HCT116 (cell line): ENCODE results near the gene MSI2.

Source experiments
- CBX3 ChIP-seq: IDR thresholded peaks from 2 replicates; pipeline ENCODE4 v1.6.1; 2012; ENCODE audit warnings: low read depth
- EZH2 ChIP-seq: fragments of 200-600 bp; sonication (generic); IDR thresholded peaks from 2 replicates; pipeline ENCODE4 v1.6.1; 2017; ENCODE audit warnings: antibody characterized with exemption, mixed run types
- EZH2phosphoT487 ChIP-seq: fragments of 200-600 bp; IDR thresholded peaks from 2 replicates; pipeline ENCODE4 v1.6.1; 2018; ENCODE audit warnings: antibody characterized with exemption, borderline replicate concordance
- POLR2A ChIP-seq: IDR thresholded peaks from 2 replicates; pipeline ENCODE4 v1.7.0; 2011; ENCODE audit warnings: borderline replicate concordance; ENCODE audit not compliant: insufficient read depth, insufficient read length; ENCODE audit errors: extremely low read depth
- RAD21 ChIP-seq: IDR thresholded peaks from 2 replicates; pipeline ENCODE4 v1.6.1; 2012; ENCODE audit warnings: low read depth, mild to moderate bottlenecking
- TCF7L2 ChIP-seq: IDR thresholded peaks from 2 replicates; pipeline ENCODE4 v1.7.0; 2011; ENCODE audit warnings: borderline replicate concordance, inconsistent platforms; ENCODE audit not compliant: insufficient read depth, insufficient read length; ENCODE audit errors: extremely low read depth
- ZNF274 ChIP-seq: fragments of 200-500 bp; sonication (Bioruptor generic); IDR thresholded peaks from 2 replicates; pipeline ENCODE4 v1.6.1; 2014; ENCODE audit warnings: mild to moderate bottlenecking, low read depth, low read length, inconsistent platforms
- TF ChIP-seq, protein P1 (sequence below), 3 experiments: fragments of 200-600 bp in 1 of 3; sonication (generic) in 1 of 3; IDR thresholded peaks in 2 of 3; conservative IDR thresholded peaks in 1 of 3; 2 replicates each; pipeline ENCODE4 v1.5.1; 2012 to 2017; ENCODE audit warnings: low read depth in 2 of 3, low read length in 2 of 3, antibody characterized with exemption in 1 of 3, borderline replicate concordance in 1 of 3, control low read depth in 1 of 3, mild to moderate bottlenecking in 1 of 3, mixed read lengths in 1 of 3, mixed run types in 1 of 3, moderate library complexity in 1 of 3; ENCODE audit not compliant: insufficient read depth in 1 of 3
- TF ChIP-seq, protein P2 (sequence below): IDR thresholded peaks from 2 replicates; pipeline ENCODE4 v1.6.1; 2012
- TF ChIP-seq, protein P3 (sequence below): IDR thresholded peaks from 2 replicates; pipeline ENCODE4 v1.6.1; 2012; ENCODE audit warnings: low read depth

DNA sequence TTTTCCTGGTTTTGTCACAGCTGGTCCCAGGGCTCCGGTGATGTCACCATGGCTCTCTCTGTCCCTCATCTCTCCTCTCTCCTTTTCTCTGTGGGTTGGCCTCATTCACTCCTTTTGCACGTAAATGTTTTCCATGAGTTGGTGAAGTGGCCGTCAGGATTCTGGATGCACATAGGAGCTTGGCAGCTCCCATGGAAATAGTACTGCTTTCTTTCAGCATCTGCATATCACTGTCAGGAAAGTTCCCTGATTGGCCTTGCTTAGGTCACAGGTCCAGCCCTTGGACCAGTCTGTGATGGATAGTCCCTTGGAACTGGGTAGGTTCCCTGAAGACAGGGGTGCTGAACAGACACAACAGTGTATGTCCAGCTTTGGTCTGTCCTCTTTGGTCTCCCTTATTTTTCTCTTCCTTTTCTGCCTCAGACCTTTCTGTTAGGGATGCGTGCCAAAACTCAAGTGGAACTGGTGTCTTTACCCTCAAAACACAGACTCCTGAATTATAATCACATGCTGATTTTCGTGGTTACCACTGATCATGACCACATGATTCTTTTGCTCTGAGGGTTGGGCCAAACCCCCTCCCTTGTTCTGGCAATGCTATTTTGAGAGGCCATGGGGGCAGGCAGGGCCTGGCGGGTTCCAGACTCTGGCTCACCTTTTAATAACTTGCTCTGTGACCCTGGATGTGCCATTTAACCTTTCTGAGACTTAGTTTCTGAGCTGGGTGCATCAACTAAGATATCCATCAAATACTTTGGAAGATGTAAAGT is 99.0 kb downstream of the MSI2 start:
- TF ChIP-seq CBX3 (no peak), ZNF274 (no peak), POLR2A (no peak), RAD21 (no peak), EZH2 (no peak), EZH2phosphoT487 (no peak), TCF7L2 (no peak)
- TF ChIP-seq, protein P1, sequence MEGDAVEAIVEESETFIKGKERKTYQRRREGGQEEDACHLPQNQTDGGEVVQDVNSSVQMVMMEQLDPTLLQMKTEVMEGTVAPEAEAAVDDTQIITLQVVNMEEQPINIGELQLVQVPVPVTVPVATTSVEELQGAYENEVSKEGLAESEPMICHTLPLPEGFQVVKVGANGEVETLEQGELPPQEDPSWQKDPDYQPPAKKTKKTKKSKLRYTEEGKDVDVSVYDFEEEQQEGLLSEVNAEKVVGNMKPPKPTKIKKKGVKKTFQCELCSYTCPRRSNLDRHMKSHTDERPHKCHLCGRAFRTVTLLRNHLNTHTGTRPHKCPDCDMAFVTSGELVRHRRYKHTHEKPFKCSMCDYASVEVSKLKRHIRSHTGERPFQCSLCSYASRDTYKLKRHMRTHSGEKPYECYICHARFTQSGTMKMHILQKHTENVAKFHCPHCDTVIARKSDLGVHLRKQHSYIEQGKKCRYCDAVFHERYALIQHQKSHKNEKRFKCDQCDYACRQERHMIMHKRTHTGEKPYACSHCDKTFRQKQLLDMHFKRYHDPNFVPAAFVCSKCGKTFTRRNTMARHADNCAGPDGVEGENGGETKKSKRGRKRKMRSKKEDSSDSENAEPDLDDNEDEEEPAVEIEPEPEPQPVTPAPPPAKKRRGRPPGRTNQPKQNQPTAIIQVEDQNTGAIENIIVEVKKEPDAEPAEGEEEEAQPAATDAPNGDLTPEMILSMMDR (IDR thresholded peaks at IDR 0.05 in 2 of 3, conservative IDR thresholded peaks at IDR 0.05 in 1 of 3; ENCODE audit: borderline replicate concordance in 1 of 3, insufficient read depth in 1 of 3, low read depth in 2 of 3, low read length in 2 of 3), result no peak
- TF ChIP-seq, protein P2, sequence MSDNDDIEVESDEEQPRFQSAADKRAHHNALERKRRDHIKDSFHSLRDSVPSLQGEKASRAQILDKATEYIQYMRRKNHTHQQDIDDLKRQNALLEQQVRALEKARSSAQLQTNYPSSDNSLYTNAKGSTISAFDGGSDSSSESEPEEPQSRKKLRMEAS, result no peak
- TF ChIP-seq, protein P3, sequence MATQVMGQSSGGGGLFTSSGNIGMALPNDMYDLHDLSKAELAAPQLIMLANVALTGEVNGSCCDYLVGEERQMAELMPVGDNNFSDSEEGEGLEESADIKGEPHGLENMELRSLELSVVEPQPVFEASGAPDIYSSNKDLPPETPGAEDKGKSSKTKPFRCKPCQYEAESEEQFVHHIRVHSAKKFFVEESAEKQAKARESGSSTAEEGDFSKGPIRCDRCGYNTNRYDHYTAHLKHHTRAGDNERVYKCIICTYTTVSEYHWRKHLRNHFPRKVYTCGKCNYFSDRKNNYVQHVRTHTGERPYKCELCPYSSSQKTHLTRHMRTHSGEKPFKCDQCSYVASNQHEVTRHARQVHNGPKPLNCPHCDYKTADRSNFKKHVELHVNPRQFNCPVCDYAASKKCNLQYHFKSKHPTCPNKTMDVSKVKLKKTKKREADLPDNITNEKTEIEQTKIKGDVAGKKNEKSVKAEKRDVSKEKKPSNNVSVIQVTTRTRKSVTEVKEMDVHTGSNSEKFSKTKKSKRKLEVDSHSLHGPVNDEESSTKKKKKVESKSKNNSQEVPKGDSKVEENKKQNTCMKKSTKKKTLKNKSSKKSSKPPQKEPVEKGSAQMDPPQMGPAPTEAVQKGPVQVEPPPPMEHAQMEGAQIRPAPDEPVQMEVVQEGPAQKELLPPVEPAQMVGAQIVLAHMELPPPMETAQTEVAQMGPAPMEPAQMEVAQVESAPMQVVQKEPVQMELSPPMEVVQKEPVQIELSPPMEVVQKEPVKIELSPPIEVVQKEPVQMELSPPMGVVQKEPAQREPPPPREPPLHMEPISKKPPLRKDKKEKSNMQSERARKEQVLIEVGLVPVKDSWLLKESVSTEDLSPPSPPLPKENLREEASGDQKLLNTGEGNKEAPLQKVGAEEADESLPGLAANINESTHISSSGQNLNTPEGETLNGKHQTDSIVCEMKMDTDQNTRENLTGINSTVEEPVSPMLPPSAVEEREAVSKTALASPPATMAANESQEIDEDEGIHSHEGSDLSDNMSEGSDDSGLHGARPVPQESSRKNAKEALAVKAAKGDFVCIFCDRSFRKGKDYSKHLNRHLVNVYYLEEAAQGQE, result no peak
